Inflammatory macrophage treated with lipopolysaccharide for 4 hours (primary cell): ENCODE results near the gene STPG2.
A peak's percentile ranks its signal among the peaks of the same experiment; 100 is the strongest.

Experiments used
- DNase-seq: peaks from one replicate; pipeline ENCODE4 v3.0.0-alpha.2; 2020

Gene STPG2

DNA sequence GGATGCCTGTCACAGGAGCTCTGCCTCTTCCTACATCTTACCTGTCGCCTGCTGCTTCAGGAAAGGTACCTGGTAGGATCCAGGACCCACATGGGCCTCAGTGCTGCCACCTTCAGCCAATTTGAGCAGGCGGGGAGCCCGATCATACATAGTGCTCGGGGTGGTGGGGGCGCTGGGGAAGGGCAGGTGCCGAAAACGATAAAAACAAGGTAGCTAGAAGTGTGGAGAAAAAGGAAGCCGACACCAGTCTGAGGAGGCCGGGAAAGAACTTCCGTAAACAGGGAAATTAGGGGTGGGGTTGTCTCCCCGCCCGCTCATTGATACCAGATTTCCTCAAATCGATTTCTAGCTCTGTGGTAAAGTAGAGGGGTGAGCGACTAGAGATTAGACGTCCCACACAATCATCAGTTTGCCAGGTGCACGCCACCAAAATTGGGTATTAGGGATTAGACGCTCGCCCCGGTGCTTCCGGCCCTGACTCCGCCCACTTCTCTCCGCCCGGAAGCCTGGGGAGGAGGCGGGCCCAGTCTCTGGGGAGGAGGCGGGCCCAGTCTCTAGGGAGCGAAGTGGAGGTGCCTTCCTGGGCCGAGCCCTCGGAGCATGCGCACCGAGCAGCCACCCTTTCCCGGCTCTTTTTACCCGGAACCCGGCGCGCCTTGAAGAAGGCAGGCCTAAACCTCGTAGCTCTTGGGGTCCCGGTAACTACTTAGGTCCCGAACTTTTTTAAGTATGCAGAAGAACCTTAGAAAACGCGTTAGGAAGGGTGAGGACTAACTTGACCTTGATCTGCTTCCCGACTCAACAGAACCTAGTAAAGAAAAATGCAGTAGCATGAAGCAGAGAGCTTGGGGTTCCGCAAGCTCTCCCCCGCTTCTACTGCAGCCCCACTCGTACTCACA is at the start of gene STPG2:
Gene STPG2, minus strand, starts transcription at position 476 of the 899 bp plus-strand sequence.
- DNase-seq = peak; percentile 96

DNA sequence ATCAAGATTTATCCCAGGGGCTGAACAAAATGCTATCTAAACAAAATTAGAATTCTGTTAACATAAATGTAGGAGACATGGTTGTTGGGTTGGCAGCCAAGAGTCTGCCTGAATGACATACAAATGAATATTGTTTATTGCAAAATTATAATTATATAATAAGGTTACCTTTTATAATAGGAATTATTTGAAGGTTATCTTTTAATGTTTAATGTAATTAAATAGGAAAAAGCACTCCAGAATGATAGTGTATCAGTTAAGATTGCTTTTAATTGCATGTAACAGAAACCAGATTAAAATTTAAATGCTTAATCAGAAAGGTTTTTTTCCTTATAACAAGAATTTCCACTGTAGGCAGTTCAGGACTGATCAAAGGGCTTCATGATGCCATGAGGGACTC is 42.0 kb upstream of the STPG2 start:
- no peak for DNase-seq

DNA sequence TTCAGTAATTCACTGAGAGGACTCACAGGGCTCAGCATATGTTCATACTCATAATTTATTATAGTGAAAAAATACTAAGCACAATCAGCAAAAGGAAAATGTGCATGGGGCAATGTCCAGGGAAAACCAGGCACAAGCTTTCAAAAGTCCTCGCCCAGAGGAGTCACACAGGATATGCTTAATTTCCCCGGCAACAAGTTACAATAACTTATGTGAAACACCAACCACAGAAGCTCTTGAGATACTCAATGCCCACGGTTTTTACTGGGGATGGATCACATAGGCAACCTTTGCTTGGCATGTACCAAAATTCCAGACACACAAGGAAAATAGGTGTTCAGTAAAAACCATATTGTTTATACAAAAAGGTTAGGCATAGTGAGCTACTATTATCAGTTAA is 38.5 kb upstream of the STPG2 start:
- DNase-seq = no peak

DNA sequence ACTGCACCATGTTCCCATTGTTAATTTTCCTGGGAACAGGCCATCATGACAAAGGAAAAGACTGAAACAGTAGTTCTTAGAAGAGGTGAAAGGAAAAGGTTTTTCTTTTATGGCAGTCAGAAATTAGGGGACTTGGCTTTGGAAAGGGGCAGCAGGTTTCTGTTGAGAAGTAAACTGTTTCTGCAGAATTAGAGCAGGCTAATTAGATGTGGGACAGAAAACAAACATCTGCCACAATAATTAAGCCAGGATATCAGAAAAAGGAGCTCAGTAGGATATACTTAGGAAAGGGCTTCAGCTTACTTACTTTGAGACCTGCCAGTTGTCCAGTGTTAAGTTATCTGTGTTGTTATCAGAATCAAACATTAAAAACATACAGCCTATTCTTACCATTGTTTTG is 36.7 kb upstream of the STPG2 start:
- DNase-seq = no peak

DNA sequence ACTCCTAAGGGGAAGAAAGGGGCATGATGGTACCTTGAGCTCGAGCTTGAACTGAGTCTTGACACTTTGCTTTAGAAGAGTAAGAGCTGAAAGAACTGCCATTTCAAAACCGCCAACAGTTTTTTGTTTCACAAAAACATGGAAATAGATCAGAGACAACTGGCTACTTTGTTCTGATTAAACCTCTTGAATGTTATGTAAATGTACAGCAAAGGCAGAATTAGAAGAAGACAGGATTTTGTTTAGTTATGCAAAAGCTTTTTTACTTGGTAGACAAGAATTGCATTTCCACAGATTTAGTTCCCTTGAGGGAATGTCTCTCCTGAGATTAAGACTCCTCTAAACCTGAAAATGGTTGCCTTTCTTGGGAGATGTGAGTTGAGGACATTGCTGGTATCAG is 33.3 kb upstream of the STPG2 start:
- DNase-seq = no peak

DNA sequence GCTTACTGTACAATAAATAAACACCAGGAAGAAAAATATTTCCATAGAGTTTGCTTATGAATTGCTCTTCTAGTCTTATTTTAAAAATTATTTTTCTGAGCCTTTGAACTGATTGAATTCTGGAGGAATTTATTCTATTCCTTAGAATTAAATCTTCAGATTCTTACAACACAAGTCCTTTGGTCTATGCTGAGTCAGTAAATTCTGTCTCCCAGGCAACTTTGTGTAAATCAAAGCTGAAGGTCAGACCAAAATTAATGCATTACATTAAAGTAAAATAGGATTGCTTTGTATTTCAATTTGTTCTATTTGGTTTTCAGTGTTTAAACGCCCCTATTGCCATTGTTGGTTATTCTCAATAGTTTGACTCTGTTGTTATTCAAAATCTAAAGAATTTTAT is 26.8 kb upstream of the STPG2 start:
- no peak for DNase-seq

DNA sequence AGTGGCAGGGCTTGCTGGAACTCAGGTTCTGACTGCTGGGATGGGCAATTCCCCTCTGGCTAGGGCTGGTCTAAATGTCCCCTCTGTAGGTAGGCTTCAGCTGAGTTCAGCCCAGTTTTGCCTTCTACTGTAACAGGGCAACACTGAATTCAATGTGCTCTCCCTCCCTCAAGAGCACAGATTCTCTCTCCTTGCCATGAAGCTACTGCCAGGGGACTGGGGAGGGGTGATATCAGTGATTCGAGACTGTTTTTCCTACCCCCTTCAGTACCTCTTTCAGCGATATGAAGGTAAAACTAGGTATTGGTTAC is 23.4 kb upstream of the STPG2 start:
- no peak for DNase-seq

DNA sequence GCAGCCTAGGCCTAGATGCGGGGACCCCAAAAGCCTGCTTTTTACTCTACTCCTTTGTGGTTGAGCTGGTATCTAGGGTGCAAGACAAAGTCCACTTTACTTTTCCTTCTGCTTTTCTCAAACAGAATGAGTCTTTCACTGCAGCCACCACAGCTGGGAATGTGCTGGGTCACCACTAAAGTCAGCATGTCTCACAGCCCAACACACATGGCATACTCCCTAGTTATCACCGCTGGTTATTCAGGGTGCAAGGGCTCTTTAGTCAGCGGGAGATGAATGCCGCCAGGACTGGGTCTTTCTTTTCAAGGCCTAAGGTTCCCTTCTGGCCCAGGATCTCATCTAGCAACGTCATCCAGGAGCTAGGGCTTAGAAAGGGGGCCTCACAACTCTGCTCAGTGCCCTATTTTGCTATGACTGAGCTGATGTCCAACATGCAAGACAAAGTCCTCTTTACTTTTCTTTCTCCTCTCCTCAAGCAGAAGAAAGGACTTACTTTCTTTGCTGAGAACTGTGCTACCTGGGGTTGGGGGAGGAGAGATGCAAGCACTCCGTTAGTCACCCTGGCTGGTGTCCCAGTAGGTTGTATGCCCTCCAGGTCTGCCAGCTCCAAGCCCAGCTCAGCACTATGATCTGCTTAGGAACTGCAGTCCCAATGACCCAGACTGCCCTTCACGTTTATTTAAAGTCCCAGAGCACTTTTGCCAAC is 22.9 kb upstream of the STPG2 start:
- no peak for DNase-seq

DNA sequence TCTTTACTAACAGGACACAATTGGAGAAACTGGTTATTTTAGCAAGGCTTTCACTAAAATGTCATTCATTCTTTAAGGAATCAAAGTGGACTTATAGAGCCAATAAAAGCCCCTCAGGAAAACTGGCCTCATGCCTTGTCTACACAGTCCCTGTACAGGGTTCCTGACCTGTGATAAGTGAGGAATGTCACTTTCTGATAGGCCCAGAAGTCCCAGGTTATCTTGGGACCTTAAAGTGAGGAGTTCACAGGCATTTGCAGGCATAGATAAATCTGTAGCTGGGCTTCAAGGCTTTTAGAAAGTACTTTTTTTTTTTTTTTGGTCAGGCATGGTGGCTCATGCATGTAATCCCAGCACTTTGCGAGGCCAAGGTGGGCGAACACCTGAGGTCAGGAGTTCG is 19.4 kb upstream of the STPG2 start:
- DNase-seq = no peak

DNA sequence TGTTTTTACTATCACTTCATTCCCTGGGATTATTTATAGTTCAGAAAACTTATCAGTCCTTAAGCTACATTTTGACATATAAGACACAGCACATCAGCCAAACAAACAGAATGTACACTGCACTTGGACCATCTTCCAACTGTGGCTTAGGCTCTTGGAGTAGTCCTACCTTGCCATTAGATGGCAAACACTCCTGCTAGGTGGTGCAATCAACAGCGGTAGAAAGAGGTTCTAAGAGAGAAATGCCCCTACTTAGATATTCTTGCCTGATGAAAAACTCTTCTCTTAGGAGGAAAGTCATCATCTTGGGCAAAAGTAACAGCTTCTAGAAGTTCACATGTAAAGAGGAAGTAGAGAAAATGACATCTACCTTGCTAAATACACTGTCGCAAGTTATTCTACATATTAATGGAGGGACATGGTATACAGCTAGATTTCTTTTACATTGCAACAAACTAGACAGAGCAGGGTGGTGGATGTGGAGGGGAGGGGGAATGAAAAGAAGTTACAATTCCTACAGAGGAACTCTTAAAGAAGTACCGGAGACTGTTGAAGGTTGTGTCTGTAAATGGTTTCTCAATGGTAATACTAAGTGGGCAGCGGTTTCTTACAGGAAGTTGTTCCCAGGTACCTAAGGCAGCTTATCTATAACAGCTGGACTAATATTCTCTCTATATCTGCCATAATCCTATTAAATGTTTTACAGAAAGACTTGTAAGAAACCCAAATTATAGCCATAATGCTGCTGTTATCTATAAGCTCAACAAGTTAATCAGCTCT is 8.1 kb upstream of the STPG2 start:
- DNase-seq = peak; percentile 27

DNA sequence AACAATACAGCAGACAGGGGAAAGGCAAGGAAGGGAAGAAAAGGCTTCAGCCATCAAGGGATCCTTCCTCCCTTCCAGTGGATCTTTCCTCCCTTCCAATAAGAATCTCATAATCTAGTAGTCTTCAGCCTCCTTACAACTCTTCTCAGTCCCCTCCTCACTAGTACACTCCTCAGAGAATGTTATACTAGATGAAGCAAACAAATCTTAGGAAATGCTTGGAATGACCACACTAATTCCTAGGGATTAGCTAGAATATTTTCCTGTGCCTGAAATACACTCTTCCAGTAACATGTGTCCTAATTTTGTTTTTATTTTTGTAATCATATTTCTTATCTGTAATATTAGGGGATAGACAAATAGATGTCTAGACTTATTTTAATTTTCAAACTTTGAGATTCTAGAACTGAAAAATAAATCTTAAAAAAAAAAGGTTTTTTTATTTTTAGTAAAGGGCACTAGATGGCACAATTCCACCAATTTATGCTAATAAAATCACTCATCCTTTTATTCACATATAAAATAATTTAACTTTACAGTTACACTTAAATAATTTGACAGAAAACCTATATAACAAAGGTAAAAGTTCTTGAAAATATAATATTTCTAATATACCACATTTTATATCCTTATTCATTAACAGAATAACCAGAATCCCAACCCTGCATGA is 7.0 kb upstream of the STPG2 start:
- DNase-seq = peak; percentile 15

DNA sequence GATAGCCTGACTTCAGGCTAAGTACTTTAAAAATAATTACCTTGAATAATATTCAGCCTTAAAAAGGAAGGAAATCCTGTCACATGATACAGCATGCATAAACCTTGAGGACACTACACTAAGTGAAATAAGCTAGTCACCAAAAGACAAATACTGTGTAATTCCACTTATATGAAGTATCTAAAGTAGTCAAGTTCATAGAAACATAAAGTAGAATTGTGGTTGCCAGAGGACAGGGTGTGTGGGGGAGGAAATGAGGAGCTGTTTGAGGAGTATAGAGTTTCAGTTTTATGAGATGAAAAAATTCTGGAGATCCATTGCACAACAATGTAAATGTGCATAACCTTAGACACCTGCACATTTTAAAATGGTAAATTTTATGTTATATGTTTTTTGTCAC is 5.6 kb upstream of the STPG2 start:
- DNase-seq = no peak

DNA sequence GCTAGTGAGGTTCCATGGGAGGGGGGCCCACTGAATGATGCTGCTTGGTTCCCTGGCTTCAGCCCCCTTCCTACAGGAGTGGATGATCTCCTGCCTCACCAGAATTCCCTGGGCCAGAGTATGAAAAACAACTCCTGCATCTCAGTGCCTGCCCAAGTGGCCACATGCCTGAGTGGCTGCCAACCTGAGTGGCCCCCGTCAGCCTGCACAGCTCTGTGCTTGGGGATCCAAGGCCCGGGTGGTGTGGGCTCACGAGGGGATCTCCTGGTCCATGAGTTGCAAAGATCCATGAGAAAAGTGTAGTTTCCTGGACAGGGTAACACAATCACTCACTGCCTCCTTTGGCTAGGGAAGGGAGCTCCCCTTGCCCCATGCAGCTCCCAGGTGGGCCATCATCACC is 17.1 kb downstream of the STPG2 start:
- DNase-seq = no peak

DNA sequence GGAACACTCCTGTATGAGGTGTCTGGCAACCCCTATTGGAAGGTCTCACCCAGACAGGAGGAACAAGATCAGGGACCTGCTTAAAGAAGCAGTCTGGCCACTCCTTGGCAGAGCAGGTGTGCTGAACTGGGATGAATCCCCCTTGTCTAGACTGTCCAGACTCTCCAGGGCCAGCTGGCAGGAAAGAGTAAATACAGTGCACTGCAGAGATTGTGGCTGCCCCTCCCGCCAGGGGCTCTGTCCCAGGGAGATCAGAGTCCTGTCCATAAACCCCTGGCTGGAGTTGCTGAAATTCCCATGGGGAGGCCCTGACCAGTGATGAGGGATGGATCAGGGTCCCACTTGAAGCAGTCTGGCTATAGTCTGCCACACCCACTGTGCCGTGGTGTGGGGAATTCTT is 17.7 kb downstream of the STPG2 start:
- no peak for DNase-seq

DNA sequence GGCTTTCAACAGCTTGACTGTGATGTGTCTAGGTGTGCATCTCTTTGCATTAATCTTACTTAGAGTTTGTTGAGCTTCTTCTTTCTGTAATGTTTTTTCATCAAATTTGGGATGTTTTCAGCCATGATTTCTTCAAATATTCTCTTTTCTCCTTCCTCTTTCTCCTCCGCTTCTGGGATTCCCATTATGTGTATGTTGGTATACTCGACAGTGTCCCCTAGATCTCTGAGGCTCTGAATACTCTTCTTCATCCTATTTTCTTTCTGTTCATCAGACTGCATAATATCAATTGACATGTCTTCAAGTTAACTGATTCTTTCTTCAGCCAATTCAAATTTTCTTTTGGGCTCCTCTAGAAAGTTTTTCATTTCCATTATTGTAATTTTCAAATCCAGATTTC is 25.9 kb downstream of the STPG2 start:
- no peak for DNase-seq

DNA sequence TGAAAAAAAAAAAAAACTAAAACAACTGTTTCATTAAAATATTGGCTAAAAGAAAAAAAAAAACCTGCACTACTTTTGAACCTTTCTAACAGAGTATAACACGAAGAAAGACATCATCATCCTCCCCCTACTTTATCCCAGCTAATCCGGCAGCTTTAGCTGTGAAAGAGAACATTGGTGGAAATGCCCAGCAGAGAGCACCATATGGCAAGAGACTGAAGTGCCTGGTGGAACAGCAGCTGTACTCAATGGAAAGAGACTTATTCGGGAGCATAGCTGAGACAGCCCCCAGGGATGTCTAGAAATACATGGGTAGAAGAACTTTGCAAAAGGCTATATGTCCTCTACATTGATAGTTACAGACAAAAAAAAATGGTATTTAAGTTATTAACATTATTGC is 30.3 kb downstream of the STPG2 start:
- no peak for DNase-seq

DNA sequence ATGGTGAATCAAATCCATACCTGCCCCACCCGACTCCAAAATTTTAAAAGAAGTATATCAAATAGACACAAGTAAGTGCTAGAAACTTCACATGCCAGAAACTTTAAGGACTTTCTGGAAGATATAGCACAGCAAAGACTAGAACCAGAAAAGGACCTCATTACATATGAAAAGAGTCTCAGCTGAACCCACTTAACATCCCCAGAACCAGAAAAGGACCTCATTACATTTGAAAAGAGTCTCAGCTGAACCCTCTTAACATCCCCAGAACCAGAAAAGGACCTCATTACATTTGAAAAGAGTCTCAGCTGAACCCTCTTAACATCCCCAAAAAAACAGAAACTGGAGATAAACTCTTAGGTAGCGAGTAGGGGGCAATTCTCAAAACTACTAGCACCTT is 32.3 kb downstream of the STPG2 start:
- DNase-seq = no peak

DNA sequence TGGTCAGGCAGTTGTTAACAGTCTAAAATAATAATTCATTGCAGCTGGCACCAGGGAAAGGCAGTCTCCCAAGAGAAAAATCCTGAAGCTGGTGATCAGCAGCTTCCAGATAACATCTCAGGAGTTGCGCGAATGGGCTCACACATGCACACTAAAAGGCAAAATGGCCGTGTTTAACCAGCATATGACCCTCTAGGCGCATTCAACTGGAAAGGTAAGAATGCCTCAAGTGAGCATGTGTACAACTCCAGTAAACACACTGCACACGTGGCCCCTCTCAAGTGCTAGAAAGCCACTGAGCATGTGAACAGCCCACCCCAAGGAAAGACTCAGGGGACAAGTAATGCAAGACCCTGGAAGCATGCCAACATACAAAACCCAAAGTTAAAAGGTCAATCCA is 33.1 kb downstream of the STPG2 start:
- no peak for DNase-seq

DNA sequence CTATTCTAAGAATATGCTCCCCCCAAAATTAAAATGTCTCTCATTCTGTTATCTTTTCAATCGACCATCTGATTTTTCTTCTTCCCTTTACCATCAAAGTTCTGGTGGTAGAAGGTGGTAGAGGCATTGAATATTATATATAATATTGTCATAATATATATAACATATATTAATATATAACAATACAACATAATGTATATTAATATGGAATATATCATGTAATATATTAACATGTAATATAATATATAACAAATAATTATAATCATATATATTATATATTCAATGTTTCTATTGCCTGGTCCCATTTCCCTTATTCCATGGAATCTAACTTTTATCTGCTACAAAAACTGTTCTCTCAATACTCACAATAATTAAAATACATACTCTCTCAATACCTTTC is 40.6 kb downstream of the STPG2 start:
- DNase-seq = no peak

DNA sequence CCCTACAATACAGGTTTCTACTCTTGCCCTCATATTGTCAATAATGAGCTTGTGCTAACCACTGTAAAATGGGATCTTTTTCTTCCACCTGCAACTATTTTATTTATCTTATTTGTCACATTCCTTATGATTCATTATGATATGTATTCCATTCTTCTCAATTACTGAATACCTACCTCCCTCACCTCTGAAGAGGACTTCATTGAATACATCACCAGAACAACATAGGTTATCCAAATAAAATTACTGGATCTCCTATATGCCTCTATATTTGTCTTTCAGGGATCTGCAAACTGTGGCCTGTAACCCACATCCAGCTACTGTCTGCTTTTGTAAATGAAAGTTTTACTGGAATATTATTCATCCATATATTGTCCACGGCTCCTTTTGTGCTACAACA is 41.3 kb downstream of the STPG2 start:
- DNase-seq = no peak

DNA sequence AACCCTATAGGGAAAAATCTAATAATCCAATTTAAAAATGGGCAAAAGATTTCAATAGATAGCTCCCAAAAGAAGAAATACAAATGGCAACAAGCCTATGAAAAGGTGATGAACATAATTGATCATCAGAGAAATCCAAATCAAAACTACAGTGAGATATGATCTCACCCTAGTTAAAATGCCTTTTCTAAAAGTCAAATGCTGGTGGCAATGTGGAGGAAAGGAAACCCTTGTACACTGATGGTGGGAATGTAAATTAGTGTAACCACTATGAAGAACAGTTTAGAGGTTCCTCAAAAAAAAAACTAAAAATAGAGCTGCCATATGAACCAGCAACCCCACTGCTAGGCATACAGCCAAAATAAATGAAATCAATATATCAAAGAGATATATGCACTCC is 44.5 kb downstream of the STPG2 start:
- no peak for DNase-seq

DNA sequence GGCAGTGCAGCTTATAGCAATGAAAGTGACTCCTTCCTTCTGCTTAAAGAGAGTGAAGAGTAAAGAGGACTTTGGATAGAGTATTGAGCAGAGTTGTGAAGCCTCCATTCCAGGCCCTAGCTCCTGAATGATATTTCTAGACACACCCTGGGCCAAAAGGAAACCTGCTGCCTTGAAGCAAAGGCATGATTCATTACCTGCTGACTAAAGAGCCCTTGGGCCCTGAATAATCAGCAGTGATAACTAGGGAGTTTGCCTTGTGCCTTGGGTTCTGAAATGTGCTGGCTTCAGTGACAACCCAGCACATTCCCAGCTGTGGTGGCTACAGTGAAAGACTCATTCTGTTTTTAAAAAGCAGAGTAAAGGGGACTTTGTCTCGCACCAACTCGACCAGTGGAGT is 49.2 kb downstream of the STPG2 start:
- DNase-seq = no peak

DNA sequence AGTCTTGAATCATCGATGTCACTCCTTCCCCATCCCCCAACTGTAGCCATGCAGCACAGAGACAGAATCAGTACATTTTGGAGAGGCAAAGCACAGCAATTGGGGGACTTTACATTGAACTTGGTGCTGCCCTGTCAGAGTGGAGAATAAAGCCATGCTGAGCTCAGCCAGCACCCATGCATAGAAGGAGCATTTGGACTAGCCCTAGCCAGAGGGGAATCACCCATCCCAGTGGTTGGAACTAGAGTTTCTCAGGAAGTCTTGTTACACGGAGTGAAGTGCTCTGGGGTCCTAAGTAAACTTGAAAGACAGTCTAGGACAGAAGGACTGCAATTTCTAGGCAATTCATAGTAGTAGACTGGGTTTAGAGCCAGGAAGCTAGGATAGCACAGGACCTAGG is 49.6 kb downstream of the STPG2 start:
- DNase-seq = no peak
